Stimulated activated CD8-positive, alpha-beta memory T cell treated with anti-CD3 and anti-CD28 coated beads, Interleukin-12 subunit alpha, Interleukin-12 subunit beta, amount 100 ng/mL, for 1 hour (primary cell): ENCODE results near the gene PCBD2.

ENCODE experiments used
- DNase-seq: peaks from one replicate; pipeline ENCODE4 v3.0.0-alpha.2; 2020; ENCODE audit warnings: low read depth

The PCBD2 gene

DNA sequence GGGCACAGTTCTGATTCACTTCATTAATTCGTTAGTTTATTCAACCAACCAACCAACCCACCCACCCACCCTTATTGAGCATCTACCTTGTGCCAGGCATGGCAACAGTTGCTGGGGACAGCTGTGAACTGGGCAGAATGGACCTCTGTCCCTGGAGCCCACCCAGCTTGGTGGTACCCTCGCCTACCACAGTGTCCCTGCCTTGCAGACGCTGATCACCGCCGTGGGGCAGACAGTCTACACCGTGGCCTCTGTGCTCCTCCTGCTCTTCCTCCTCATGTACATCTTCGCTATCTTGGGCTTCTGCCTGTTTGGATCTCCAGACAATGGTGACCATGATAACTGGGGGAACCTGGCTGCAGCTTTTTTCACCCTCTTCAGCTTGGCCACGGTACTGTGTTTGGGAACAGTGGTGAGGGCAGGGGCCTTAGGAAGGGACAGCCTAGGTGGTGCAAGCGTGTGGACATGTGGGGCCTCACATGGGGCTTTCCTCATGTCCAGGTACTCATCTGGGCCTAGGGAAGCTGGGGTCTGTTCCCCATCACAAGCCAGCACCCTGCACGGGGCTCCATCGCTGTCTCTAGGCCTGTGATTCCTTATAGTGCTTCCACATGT is 102.9 kb downstream of the PCBD2 start:
- DNase-seq = no peak

DNA sequence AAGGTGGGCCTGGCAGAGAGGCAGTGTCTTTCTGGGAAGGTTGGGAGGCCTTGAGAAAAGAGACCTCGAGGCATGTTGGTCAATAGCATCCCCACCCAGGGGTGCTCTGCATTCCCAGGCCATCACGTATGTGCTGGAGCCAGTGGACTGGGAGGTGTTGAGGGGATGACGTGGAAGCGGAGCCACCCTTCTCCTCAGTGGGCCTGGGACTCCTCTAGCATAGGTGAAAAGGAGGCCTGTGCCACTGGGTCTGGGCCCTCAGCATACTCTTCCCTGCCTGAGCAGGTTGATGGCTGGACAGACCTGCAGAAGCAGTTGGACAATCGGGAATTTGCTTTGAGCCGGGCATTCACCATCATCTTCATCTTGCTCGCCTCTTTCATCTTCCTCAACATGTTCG is 103.6 kb downstream of the PCBD2 start:
- DNase-seq = no peak

DNA sequence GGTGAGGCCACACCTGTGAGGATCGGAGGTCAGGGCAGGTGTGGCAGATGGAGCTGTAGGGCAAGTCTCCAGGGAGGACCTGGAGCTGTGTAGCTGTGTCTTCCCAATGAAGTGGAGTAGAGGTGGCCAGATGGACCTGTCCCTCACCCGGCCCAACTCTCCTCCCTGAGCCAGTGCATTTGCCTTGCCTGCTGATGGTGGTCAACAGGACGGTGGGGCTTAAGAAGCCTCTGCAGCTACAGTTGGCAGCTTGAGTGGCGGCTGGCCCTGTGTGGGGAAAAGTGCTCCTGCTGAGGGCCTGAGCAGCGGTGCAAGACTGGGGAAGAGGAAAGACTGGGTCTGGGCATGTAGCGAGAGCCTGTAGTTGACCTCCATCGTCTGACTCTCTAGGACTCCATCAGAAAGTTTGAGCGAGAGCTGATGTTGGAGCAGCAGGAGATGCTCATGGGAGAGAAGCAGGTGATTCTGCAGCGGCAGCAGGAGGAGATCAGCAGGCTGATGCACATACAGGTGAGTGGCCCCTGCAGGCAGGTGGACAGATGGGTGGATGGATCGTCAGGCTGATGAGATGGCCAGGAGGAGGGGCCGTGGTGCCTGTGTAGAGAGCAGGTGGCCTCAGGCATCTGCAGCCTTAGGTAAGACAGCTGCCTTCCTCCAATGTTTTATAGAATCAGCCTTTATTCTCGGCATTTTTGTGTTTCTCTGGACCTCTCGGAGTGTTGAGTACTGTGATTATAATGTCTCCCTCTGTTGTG is 104.2 kb downstream of the PCBD2 start:
- no peak for DNase-seq

DNA sequence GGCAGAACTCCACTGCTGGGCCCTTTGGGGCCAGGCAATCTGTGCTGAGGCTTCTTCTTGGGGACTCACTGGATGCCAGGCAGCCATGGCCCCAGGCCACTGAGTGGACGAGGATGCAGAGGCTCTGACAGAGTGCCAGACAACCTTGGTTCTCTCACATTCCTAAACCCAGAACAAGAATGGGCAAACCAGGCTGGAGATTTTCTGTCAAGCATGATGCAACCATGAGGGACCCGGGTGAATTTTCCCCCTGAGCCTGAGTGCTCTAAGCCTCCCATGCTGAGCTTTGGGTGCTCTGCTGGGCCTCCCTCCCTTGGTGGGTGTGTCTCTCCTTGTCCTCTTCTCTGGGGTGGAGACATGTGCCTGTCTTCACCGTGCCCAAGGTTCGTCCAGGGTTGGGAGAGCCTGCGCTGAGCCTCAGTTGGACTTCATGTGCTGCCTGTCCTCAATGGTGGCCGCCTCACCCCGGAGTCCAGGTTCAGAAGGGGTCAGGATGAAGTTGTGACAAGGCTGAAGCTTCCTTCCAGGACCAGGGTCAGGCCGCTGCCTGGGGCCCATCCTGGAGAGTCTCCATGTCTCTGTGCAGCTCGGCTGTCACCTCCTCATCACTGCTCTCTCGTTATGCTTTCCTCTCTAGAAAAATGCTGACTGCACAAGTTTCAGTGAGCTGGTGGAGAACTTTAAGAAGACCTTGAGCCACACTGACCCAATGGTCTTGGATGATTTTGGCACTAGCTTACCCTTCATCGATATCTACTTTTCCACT is 105.0 kb downstream of the PCBD2 start:
- no peak for DNase-seq

DNA sequence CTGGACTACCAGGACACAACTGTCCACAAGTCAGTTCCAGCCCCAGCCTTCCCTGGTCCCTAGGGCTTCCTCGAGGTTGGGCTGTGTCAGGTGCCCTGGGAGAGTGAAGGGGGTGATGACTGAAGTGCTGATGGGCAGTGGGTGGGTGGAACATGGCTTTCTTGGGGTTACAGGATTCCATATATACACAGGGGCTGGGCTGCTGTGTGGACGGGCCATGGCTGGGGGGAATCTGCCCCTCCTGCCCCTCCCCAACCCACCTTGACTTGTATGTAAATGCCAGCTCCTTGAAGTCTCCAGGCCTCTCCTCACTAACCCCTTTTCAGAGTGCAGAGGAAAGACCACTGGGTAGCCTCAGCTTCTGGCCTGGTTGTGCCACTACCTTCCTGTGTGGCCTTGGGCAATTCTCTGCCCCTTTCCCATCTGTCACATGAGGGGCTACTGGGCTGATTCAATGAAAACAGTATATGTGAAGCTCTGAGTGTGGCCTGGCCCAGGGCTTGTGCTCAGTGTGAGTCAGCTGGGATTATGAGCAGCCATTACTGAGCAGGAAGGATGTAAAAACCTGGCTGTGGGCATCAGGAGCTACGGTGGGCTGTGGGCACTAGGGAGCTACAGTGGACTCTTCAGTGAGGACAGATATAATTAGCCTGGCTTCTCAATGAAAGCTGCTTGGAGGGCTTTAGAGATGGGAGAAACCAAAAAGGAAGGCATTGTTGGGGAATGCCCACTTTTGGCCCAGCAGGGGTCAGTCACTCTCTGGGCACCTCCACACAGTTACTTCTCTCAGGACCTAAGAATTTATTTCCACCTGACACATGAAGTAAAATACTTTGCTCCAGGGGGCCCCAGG is 105.8 kb downstream of the PCBD2 start:
- no peak for DNase-seq

DNA sequence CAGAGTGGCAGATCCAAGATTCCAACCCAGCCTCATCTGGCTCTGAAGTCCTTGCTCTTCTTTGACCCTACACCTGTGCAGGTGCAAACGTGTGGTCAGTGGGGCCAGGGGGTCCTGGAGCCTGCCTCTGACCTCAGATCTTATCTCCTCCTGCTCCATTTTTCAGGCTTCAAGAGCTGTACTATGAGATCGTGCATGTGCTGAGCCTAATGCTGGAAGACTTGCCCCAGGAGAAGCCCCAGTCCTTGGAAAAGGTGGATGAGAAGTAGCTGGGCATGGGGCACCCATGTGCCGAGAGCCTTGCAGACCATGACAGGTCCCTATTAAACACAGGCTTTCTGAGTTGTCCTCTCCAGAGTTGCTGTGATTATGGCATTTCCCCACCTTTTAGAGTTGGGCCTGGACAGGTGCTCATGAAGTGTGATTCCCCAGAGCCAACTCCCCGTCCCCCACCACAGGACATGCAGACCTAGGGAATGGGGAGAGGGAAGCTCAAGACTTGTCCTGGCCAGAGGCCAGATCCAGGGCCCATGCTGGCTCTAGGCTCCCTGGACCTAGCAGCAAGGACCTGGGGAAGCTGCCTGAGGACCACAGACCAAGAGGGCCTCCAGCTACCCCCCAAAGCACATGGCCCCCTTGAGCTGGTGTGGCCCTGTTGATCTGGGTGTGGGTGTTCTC is 106.6 kb downstream of the PCBD2 start:
- DNase-seq = no peak

DNA sequence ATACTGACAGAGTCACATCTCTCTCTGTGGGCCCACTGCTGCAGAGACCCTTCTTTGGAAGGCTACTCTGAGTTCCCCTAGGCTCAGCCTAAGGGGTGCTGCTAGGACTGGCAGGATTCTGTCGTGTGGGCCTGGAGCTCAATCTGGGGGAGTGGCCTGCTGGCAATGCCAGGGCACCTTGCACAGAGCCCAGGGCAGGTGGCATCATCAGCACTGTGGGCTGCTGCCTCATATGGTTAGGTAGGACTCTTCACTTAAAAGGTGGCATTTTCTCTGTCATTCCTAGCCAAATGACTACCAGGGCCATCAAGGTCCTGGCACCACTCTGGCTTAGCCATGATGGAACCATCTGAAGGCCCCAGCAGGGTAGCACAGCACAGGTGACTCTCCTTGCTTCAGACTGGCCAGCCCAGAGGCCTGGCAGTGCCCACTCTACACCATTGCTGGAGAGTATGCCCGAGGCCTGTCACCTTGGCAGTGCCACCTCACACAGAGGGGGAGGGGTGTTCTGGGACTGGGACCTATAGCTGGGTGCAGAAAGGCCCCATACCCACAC is 107.2 kb downstream of the PCBD2 start:
- DNase-seq = no peak
